ENCODE measurements around the gene VRK3. TPM values are rescaled to one million over a fixed set of nuclear protein-coding genes. Genes with fewer than 3 reads are reported as not detected.
A peak's percentile ranks its signal among the peaks of the same experiment; 100 is the strongest.

VRK3 gene
- polyA plus RNA-seq, 2 of the 4 experiments (the other 2 are of a cell fraction), result 35.2 to 37.4 TPM

- DNase-seq (ENCODE audit: low read depth in 1 of 2, low spot score in 1 of 2) (no peak), FAIRE-seq (no peak), ATAC-seq (no peak)
- ChIA-PET CTCF (interaction anchor here (1.5 kb wide), 1 partner anchor 215 kb away, joined by 3 read pairs; no protein-coding TSS in a partner anchor), POLR2A (interaction anchor here (0.7 kb wide), 1 partner anchor 44 kb away, joined by 5 read pairs; no protein-coding TSS in a partner anchor)
- TF ChIP-seq RCOR1 (IDR thresholded peaks at IDR 0.05; ENCODE audit: low read depth, low read length), result no peak
- TF ChIP-seq HDAC2 (IDR thresholded peaks at IDR 0.05), result no peak
- no peak for TF ChIP-seq NPAS2 (CRISPR knock-in tag; IDR thresholded peaks at IDR 0.05; ENCODE audit: borderline replicate concordance)
- TF ChIP-seq TFCP2L1 (CRISPR knock-in tag; IDR thresholded peaks at IDR 0.05), result no peak
- TF ChIP-seq JUN (IDR thresholded peaks at IDR 0.05), result no peak
- no peak for TF ChIP-seq RAD21 (conservative IDR thresholded peaks at IDR 0.05 in 1 of 2, IDR thresholded peaks at IDR 0.05 in 1 of 2)
- no peak overlapping the region for H3K4me2 ChIP-seq
- H3K4me3 ChIP-seq, result no peak overlapping the region
- WGBS (ENCODE audit: missing lambda C conversion rate), result 85% methylated on average over 5 of the region's 5 CpGs
- no peak overlapping the region for H3K27ac ChIP-seq
- H3K9me3 ChIP-seq, result no peaks in the 10 kb centered on the region
- peaks cover 14% of the 10 kb centered on the region for H3K4me1 ChIP-seq
Observed at GRCh38 chr19:49932041-49932451, 93.1 kb downstream of the VRK3 start.

- no peak overlapping the region for H3K27ac ChIP-seq
- FAIRE-seq (no peak), ATAC-seq (no peak), DNase-seq (ENCODE audit: low read depth in 1 of 2, low spot score in 1 of 2) (no peak)
- ChIA-PET CTCF (interaction anchor here (1.0 to 1.5 kb wide), 2 partner anchors 204 to 216 kb away, joined by 3 to 5 read pairs; no protein-coding TSS in a partner anchor), POLR2A (no interaction called here)
- WGBS (ENCODE audit: missing lambda C conversion rate), result 91% methylated on average over 7 of the region's 7 CpGs
- no peak overlapping the region for H3K4me2 ChIP-seq
- no peaks in the 10 kb centered on the region for H3K9me3 ChIP-seq
- TF ChIP-seq HOXB13 (CRISPR knock-in tag; IDR thresholded peaks at IDR 0.05; ENCODE audit: low read depth), result no peak
- TF ChIP-seq NFE2L2 (conservative IDR thresholded peaks at IDR 0.05; ENCODE audit: low read length), result no peak
- no peak for TF ChIP-seq E2F6 (IDR thresholded peaks at IDR 0.05; ENCODE audit: borderline replicate concordance, low read depth)
- no peak for TF ChIP-seq MAX (IDR thresholded peaks at IDR 0.05)
- TF ChIP-seq SMC3 (IDR thresholded peaks at IDR 0.05), result no peak
- no peak for TF ChIP-seq CBX8 (IDR thresholded peaks at IDR 0.05)
- TF ChIP-seq MAZ (IDR thresholded peaks at IDR 0.05; ENCODE audit: borderline replicate concordance, low read depth, low read length), result no peak
- TF ChIP-seq CBX2 (IDR thresholded peaks at IDR 0.05; ENCODE audit: borderline replicate concordance, low read depth), result no peak
- no peak for TF ChIP-seq POLR2A (IDR thresholded peaks at IDR 0.05; ENCODE audit: low read length)
- no peak for TF ChIP-seq USF2 (IDR thresholded peaks at IDR 0.05)
- no peak for TF ChIP-seq ATOH8 (CRISPR knock-in tag; IDR thresholded peaks at IDR 0.05; ENCODE audit: low read depth)
- no peak overlapping the region for H3K4me3 ChIP-seq
- H3K4me1 ChIP-seq, result peaks cover 16% of the 10 kb centered on the region
Observed at GRCh38 chr19:49931293-49932040, 93.7 kb downstream of the VRK3 start.

GRCh38 chr19:49930483-49931011 is 94.6 kb downstream of the VRK3 start:
- ChIA-PET POLR2A (interaction anchor here (0.6 to 2.6 kb wide), 16 partner anchors 12 to 399 kb away, joined by 3 to 30 read pairs (median 6); partner anchors contain the start of genes AKT1S1, AP2A1, FUZ and KCNC3), CTCF (interaction anchor here (1.0 to 1.3 kb wide), 3 partner anchors 8 to 205 kb away, joined by 3 to 6 read pairs (median 5); no protein-coding TSS in a partner anchor)
- DNase-seq (ENCODE audit: low read depth in 1 of 2, low spot score in 1 of 2), result peak in 1 of 2 experiments; percentile 50
- no peak for ATAC-seq
- Histone ChIP-seq H3K4me1 (peaks cover 16% of the 10 kb centered on the region), H3K27ac (peak overlapping the region; percentile 95 to 96; a peak in 5 of 6 replicates), H3K4me2 (peak overlapping the region; percentile 82), H3K4me3 (peak overlapping the region; percentile 70), H3K9me3 (no peaks in the 10 kb centered on the region)
- 70% methylated on average over 13 of the region's 15 CpGs for WGBS (ENCODE audit: missing lambda C conversion rate)
- no peak for FAIRE-seq
- TF ChIP-seq CTCF (IDR thresholded peaks at IDR 0.05), result no peak
- TF ChIP-seq CHD2 (IDR thresholded peaks at IDR 0.05; ENCODE audit: low read length, partially characterized antibody), result no peak
- no peak for TF ChIP-seq CBX2 (IDR thresholded peaks at IDR 0.05; ENCODE audit: borderline replicate concordance, low read depth)
- TF ChIP-seq HOXA7 (CRISPR knock-in tag; IDR thresholded peaks at IDR 0.05), result no peak
